Endothelial cell of umbilical vein (primary cell): Measurements from ENCODE around the gene GNAQ. TPM values are rescaled to one million over a fixed set of nuclear protein-coding genes. Genes with fewer than 3 reads are reported as not detected.

ENCODE experiments used
- BruUV-seq: library from RNA; stranded (reverse); fragments of 400-500 nt; replicated peaks from 2 replicates; lab custom pipeline; 2021; lab: Mats Ljungman, UMichigan
- CTCF ChIA-PET: fragments of 300-600, 350-600 bp; sonication (Branson Sonifier 250); formaldehyde crosslinking; loops from one replicate; lab custom pipeline; 2021; ENCODE audit warnings: antibody characterized with exemption, inconsistent platforms; lab: Charles Lee
- POLR2A ChIA-PET: fragments of 300-600, 350-600 bp; sonication (Branson Sonifier 250); formaldehyde crosslinking; loops from one replicate; lab custom pipeline; 2021; ENCODE audit warnings: antibody characterized with exemption, inconsistent platforms; lab: Charles Lee
- DNase-seq: peaks from one replicate; pipeline ENCODE4 v3.0.0-alpha.2; 2011; ENCODE audit warnings: low read depth, low spot score
- FAIRE-seq: peaks from 2 replicates; lab custom pipeline; 2011; peaks lifted over from hg19 to GRCh38; lab: Jason Lieb, UNC
- H2AFZ ChIP-seq: 2 replicates; pipeline ENCODE4 v1.6.0; 2012; ENCODE audit warnings: low read depth, low read length, control low read depth, inconsistent platforms
- H3K27ac ChIP-seq: 2 replicates; pipeline ENCODE4 v1.5.1; 2011; ENCODE audit warnings: low read depth, mild to moderate bottlenecking, control low read depth, low read length, moderate library complexity; ENCODE audit not compliant: insufficient read depth
- H3K27me3 ChIP-seq, 2 experiments: 2 replicates each; pipeline versions ENCODE4 v1.6.0 to v1.6.1; 2011; ENCODE audit warnings: low read length in 2 of 2, mixed read lengths in 1 of 2; ENCODE audit not compliant: control insufficient read depth in 2 of 2, insufficient read depth in 2 of 2
- H3K36me3 ChIP-seq, 2 experiments: 2 replicates in 1 of 2; 3 replicates in 1 of 2; pipeline ENCODE4 v1.5.1; 2011; ENCODE audit warnings: low read length in 2 of 2, mild to moderate bottlenecking in 1 of 2, moderate library complexity in 1 of 2; ENCODE audit not compliant: control insufficient read depth in 2 of 2, insufficient read depth in 2 of 2; ENCODE audit errors: extremely low read depth in 1 of 2
- H3K4me1 ChIP-seq: 3 replicates; pipeline ENCODE4 v1.5.1; 2011; ENCODE audit warnings: mild to moderate bottlenecking, low read length; ENCODE audit not compliant: control insufficient read depth, insufficient read depth; ENCODE audit errors: extremely low read depth
- H3K4me2 ChIP-seq: 2 replicates; pipeline ENCODE4 v1.6.1; 2011; ENCODE audit warnings: low read length, control low read depth, mixed read lengths; ENCODE audit not compliant: insufficient read depth
- H3K4me3 ChIP-seq, 3 experiments: fragments of 200-600 bp in 1 of 3; sonication (generic), shearing (Covaris generic) in 1 of 3; replicated peaks in 1 of 3; 2 replicates each; pipeline ENCODE4 v1.5.1; 2011 to 2016; ENCODE audit warnings: control low read depth in 3 of 3, low read length in 3 of 3, mild to moderate bottlenecking in 2 of 3, inconsistent platforms in 1 of 3, low read depth in 1 of 3, moderate library complexity in 1 of 3; ENCODE audit not compliant: insufficient read depth in 1 of 3
- H3K79me2 ChIP-seq: 2 replicates; pipeline ENCODE4 v1.6.0; 2012; ENCODE audit warnings: low read length, inconsistent platforms; ENCODE audit not compliant: control insufficient read depth, insufficient read depth
- H3K9ac ChIP-seq: replicated peaks from 2 replicates; pipeline ENCODE3; 2011; ENCODE audit warnings: low read length, control low read depth; ENCODE audit not compliant: insufficient read depth; ENCODE audit errors: extremely low read depth
- H3K9me1 ChIP-seq: replicated peaks from 3 replicates; pipeline ENCODE4 v1.6.0; 2011; ENCODE audit warnings: mild to moderate bottlenecking, low read length; ENCODE audit not compliant: control insufficient read depth, insufficient read depth; ENCODE audit errors: extremely low read depth
- H3K9me3 ChIP-seq: replicated peaks from 2 replicates; pipeline ENCODE4 v1.5.1; 2012; ENCODE audit warnings: low read length, inconsistent platforms; ENCODE audit not compliant: control insufficient read depth, insufficient read depth
- H4K20me1 ChIP-seq: replicated peaks from 2 replicates; pipeline ENCODE3; 2011; ENCODE audit warnings: mild to moderate bottlenecking, low read length; ENCODE audit not compliant: control insufficient read depth, insufficient read depth; ENCODE audit errors: extremely low read depth
- EZH2 ChIP-seq: IDR thresholded peaks from 2 replicates; pipeline ENCODE4 v1.6.1; 2012; ENCODE audit warnings: borderline replicate concordance, low read depth, mild to moderate bottlenecking, moderate library complexity, low read length, inconsistent platforms; ENCODE audit not compliant: severe bottlenecking
- FOS ChIP-seq: IDR thresholded peaks from 2 replicates; pipeline ENCODE4 v1.6.1; 2011; ENCODE audit warnings: mild to moderate bottlenecking, low read length, moderate library complexity, borderline replicate concordance; ENCODE audit not compliant: insufficient read depth
- GATA2 ChIP-seq: IDR thresholded peaks from 2 replicates; pipeline ENCODE4 v1.7.0; 2011; ENCODE audit warnings: low read depth, mild to moderate bottlenecking, moderate library complexity, mixed read lengths, low read length; ENCODE audit not compliant: insufficient read length, insufficient read depth
- JUN ChIP-seq: IDR thresholded peaks from 2 replicates; pipeline ENCODE4 v1.6.1; 2011; ENCODE audit warnings: borderline replicate concordance, low read depth; ENCODE audit not compliant: insufficient read length, insufficient read depth
- MYC ChIP-seq: IDR thresholded peaks from one replicate; pipeline ENCODE4 v1.6.1; 2011; ENCODE audit warnings: mild to moderate bottlenecking, low read depth, low read length
- POLR2A ChIP-seq: IDR thresholded peaks from 2 replicates; pipeline ENCODE4 v1.6.1; 2012; ENCODE audit warnings: low read depth, mild to moderate bottlenecking, control low read depth, low read length
- POLR2AphosphoS5 ChIP-seq: IDR thresholded peaks from 2 replicates; pipeline ENCODE4 v1.6.1; 2012; ENCODE audit warnings: low read depth, mild to moderate bottlenecking, control low read depth, low read length, moderate library complexity; ENCODE audit not compliant: insufficient read depth
- dilution Hi-C: fragments of 300-500 bp; cut with MboI; formaldehyde crosslinking; loops from one replicate; pipeline ENCODE4 v1.15.0; 2019; ENCODE audit warnings: low sequenced_read_pairs; ENCODE audit not compliant: extremely low pct_ligation_motif_present
- intact Hi-C: fragments of 100-400 bp; cut with micrococcal nuclease; formaldehyde crosslinking; loops from one replicate; pipeline ENCODE4 v1.10.0; 2022
- polyA plus RNA-seq, 4 experiments: library from polyadenylated mRNA; depleted of rRNA in 3 of 4; stranded (reverse) in 3 of 4; unstranded in 1 of 4; fragments of >200 nt; gene quantifications; 2 replicates each; pipeline versions ENCODE4 v1.2.1 to v1.2.3, GENCODE V29; 2011 to 2012; ENCODE audit warnings: missing spikeins in 1 of 4
- total RNA-seq: library from RNA; stranded (reverse); gene quantifications from 2 replicates; pipeline ENCODE4 v1.2.3, GENCODE V29; 2021
- TF ChIP-seq, protein P1 (sequence below), 2 donors: IDR thresholded peaks; 1 replicate in 1 of 2; 2 replicates in 1 of 2; pipeline ENCODE4 v1.5.1; 2011; ENCODE audit warnings: low read length in 2 of 2, mild to moderate bottlenecking in 2 of 2, moderate library complexity in 2 of 2, control low read depth in 1 of 2, inconsistent platforms in 1 of 2, low read depth in 1 of 2; ENCODE audit not compliant: insufficient read depth in 1 of 2; ENCODE audit errors: extremely low read depth in 1 of 2
- TF ChIP-seq, protein P2 (sequence below): IDR thresholded peaks from 2 replicates; pipeline ENCODE4 v1.6.1; 2011; ENCODE audit not compliant: insufficient read depth, insufficient read length

GNAQ gene
- total and polyA plus RNA-seq, 2 donors (not counting 3 experiments of a cell fraction or from before 2014, with no cell fraction given), result 26.1 to 67.3 TPM

- no peak for DNase-seq
- intact Hi-C loops, result no loop called here
- ChIA-PET CTCF (interaction anchor here (1.5 kb wide), 1 partner anchor 52 kb away, joined by 4 read pairs; no protein-coding TSS in a partner anchor), POLR2A (no interaction called here)
- Histone ChIP-seq H3K9ac (no peak overlapping the region), H3K27me3 (no peaks in the 10 kb centered on the region), H3K4me3 (no peak overlapping the region), H2AFZ (no peak overlapping the region), H3K9me1 (no peaks in the 10 kb centered on the region), H3K9me3 (no peaks in the 10 kb centered on the region), H4K20me1 (no peaks in the 10 kb centered on the region), H3K27ac (no peak overlapping the region), H3K36me3 (peaks cover 0 to 2% of the 10 kb centered on the region in 2 experiments), H3K79me2 (peaks cover 59% of the 10 kb centered on the region), H3K4me1 (peaks cover 33% of the 10 kb centered on the region), H3K4me2 (no peak overlapping the region)
- no peak for FAIRE-seq
- BruUV-seq, result no TSS peak
- dilution Hi-C loops, result no loop called here
- TF ChIP-seq GATA2, result no peak
- TF ChIP-seq, protein P1, sequence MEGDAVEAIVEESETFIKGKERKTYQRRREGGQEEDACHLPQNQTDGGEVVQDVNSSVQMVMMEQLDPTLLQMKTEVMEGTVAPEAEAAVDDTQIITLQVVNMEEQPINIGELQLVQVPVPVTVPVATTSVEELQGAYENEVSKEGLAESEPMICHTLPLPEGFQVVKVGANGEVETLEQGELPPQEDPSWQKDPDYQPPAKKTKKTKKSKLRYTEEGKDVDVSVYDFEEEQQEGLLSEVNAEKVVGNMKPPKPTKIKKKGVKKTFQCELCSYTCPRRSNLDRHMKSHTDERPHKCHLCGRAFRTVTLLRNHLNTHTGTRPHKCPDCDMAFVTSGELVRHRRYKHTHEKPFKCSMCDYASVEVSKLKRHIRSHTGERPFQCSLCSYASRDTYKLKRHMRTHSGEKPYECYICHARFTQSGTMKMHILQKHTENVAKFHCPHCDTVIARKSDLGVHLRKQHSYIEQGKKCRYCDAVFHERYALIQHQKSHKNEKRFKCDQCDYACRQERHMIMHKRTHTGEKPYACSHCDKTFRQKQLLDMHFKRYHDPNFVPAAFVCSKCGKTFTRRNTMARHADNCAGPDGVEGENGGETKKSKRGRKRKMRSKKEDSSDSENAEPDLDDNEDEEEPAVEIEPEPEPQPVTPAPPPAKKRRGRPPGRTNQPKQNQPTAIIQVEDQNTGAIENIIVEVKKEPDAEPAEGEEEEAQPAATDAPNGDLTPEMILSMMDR (IDR thresholded peaks at IDR 0.05; ENCODE audit: extremely low read depth in 1 of 2, insufficient read depth in 1 of 2, low read depth in 1 of 2, low read length in 2 of 2), result no peak
- no peak for TF ChIP-seq POLR2A
- TF ChIP-seq MYC, result no peak
- no peak for TF ChIP-seq FOS
- TF ChIP-seq, protein P2, sequence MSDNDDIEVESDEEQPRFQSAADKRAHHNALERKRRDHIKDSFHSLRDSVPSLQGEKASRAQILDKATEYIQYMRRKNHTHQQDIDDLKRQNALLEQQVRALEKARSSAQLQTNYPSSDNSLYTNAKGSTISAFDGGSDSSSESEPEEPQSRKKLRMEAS, result no peak
- TF ChIP-seq EZH2, result no peak
- TF ChIP-seq POLR2AphosphoS5, result no peak
- TF ChIP-seq JUN, result no peak
These were observed 48.3 kb downstream of the GNAQ start for GRCh38 chr9:77983320-77983662.
